OCI-LY7 (cell line): Measurements from ENCODE around the gene ZNF518B. TPM values are rescaled to one million over a fixed set of nuclear protein-coding genes. Genes with fewer than 3 reads are reported as not detected.

Source experiments
- BruUV-seq: library from RNA; stranded (reverse); fragments of 400-500 nt; replicated peaks from 2 replicates; lab custom pipeline; 2021; lab: Mats Ljungman, UMichigan
- CTCF ChIA-PET: fragments of 300-600 bp; sonication (Branson Sonifier 250); formaldehyde crosslinking; loops from one replicate; lab custom pipeline; 2022; ENCODE audit warnings: antibody characterized with exemption; ENCODE audit not compliant: unreplicated experiment; lab: Charles Lee
- POLR2A ChIA-PET: fragments of 300-600 bp; sonication (Branson Sonifier 250); formaldehyde crosslinking; loops from one replicate; lab custom pipeline; 2022; ENCODE audit warnings: antibody characterized with exemption; lab: Charles Lee
- DNase-seq: peaks from one replicate; pipeline ENCODE4 v3.0.0-alpha.2; 2015; ENCODE audit warnings: low spot score
- H2AFZ ChIP-seq: fragments of 200-600 bp; sonication (generic), shearing (Covaris generic); 2 replicates; pipeline ENCODE4 v1.6.1; 2014; ENCODE audit warnings: mild to moderate bottlenecking, antibody characterized with exemption, low read length, moderate library complexity
- H3K27ac ChIP-seq: fragments of 200-600 bp; sonication (generic); 2 replicates; pipeline ENCODE4 v1.5.1; 2014; ENCODE audit warnings: mixed run types, low read depth, mild to moderate bottlenecking, moderate library complexity, low read length, inconsistent platforms; ENCODE audit not compliant: poor library complexity, severe bottlenecking
- H3K36me3 ChIP-seq: fragments of 200-600 bp; sonication (generic); 2 replicates; pipeline ENCODE4 v1.6.1; 2014; ENCODE audit warnings: mild to moderate bottlenecking, antibody characterized with exemption, low read length, moderate library complexity, mixed read lengths; ENCODE audit not compliant: insufficient read depth
- H3K4me1 ChIP-seq: fragments of 200-600 bp; sonication (generic); 2 replicates; pipeline ENCODE4 v1.5.1; 2014; ENCODE audit warnings: mild to moderate bottlenecking, low read length; ENCODE audit not compliant: insufficient read depth, poor library complexity, severe bottlenecking
- H3K4me2 ChIP-seq: fragments of 200-600 bp; sonication (generic); 2 replicates; pipeline ENCODE4 v1.6.1; 2014; ENCODE audit warnings: mild to moderate bottlenecking, low read length
- H3K4me3 ChIP-seq: fragments of 200-600 bp; sonication (generic); 2 replicates; pipeline ENCODE4 v1.5.1; 2014; ENCODE audit warnings: mild to moderate bottlenecking, low read depth, low read length; ENCODE audit not compliant: poor library complexity, severe bottlenecking
- H3K79me2 ChIP-seq: fragments of 200-600 bp; sonication (generic); 2 replicates; pipeline ENCODE4 v1.6.1; 2016; ENCODE audit warnings: low read depth, mild to moderate bottlenecking, low read length, moderate library complexity, mixed read lengths; ENCODE audit not compliant: insufficient read depth
- H3K9me2 ChIP-seq: fragments of 200-600 bp; sonication (generic); 2 replicates; pipeline ENCODE4 v1.6.1; 2016; ENCODE audit warnings: mild to moderate bottlenecking, low read length, mixed read lengths; ENCODE audit not compliant: insufficient read depth
- H3K9me3 ChIP-seq: fragments of 200-600 bp; sonication (generic); 2 replicates; pipeline ENCODE4 v1.6.1; 2014; ENCODE audit warnings: mild to moderate bottlenecking, mixed run types, low read length, mixed read lengths
- H4K20me1 ChIP-seq: fragments of 200-600 bp; sonication (generic); 2 replicates; pipeline ENCODE4 v1.6.1; 2014; ENCODE audit warnings: mild to moderate bottlenecking, antibody characterized with exemption, low read length, moderate library complexity, mixed read lengths; ENCODE audit not compliant: insufficient read depth
- CTCF ChIP-seq: fragments of 200-600 bp; sonication (generic); conservative IDR thresholded peaks from 2 replicates; pipeline ENCODE4 v1.5.1; 2014; ENCODE audit warnings: mild to moderate bottlenecking, antibody characterized with exemption, low read length, moderate library complexity, mixed read lengths
- EZH2phosphoT487 ChIP-seq: fragments of 200-600 bp; sonication (generic); IDR thresholded peaks from 2 replicates; pipeline ENCODE4 v1.6.1; 2018; ENCODE audit warnings: low read depth, borderline replicate concordance, mild to moderate bottlenecking, mixed run types, antibody characterized with exemption, low read length, moderate library complexity, mixed read lengths
- intact Hi-C: fragments of 100-400 bp; cut with micrococcal nuclease; formaldehyde crosslinking; loops from one replicate; pipeline ENCODE4 v1.10.0; 2022; ENCODE audit not compliant: unreplicated experiment
- total RNA-seq, 2 experiments: library from RNA; depleted of rRNA in 1 of 2; stranded (reverse); fragments of >200 nt in 1 of 2; shearing (Covaris generic) in 1 of 2; gene quantifications; 2 replicates each; pipeline ENCODE4 v1.2.3, GENCODE V29; 2014 to 2022

Gene ZNF518B
- total RNA-seq, 2 experiments from 2014 or later: 19.1 to 30.2 TPM

- ChIA-PET CTCF (no interaction called here), POLR2A (interaction anchor here (0.6 kb wide), 1 partner anchor 171 kb away, joined by 3 read pairs; no protein-coding TSS in a partner anchor)
- Histone ChIP-seq H3K27ac (no peak overlapping the region), H3K9me2 (no peaks in the 10 kb centered on the region), H3K79me2 (peaks cover 10% of the 10 kb centered on the region), H3K9me3 (no peaks in the 10 kb centered on the region), H3K4me3 (no peak overlapping the region), H3K4me1 (peaks cover 25% of the 10 kb centered on the region), H2AFZ (no peak overlapping the region), H3K4me2 (no peak overlapping the region), H4K20me1 (peaks cover 11% of the 10 kb centered on the region), H3K36me3 (peaks cover 5% of the 10 kb centered on the region)
- no TSS peak for BruUV-seq
- TF ChIP-seq EZH2phosphoT487 (no peak), CTCF (no peak)
- intact Hi-C loops: no loop called here
- no peak for DNase-seq
Measured at GRCh38 chr4:10459305-10459704, 2.1 kb upstream of the ZNF518B start.

DNA sequence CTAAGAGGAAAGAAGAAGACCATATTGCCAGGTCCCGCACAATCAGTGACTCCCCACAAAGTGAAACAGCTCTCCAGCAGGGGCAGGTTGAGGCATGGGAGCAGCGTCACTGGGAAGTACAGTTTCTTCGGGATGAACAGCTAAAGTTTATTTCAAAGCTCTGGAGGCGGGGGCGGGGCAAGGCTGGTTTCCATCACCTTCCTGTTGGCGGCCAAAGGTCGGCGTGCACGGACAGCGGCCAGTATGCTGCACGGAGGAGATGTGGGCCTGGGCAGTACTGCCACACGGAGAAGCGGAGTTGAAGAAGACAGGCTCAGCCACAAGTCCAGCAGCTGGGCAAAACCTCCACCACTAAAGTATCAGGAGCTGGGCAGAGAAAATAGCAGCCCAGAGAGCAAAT is 951 bp upstream of the ZNF518B start:
- no peak for TF ChIP-seq EZH2phosphoT487
- no peak for TF ChIP-seq CTCF
- no peaks in the 10 kb centered on the region for H3K9me3 ChIP-seq
- no TSS peak for BruUV-seq
- H3K4me2 ChIP-seq: peak overlapping the region; percentile 81; the same call in 1 of the 2 replicates
- ChIA-PET POLR2A (no interaction called here), CTCF (no interaction called here)
- no peak overlapping the region for H3K27ac ChIP-seq
- peak overlapping the region; percentile 90; the same call in 1 of the 2 replicates for H2AFZ ChIP-seq
- H3K4me3 ChIP-seq: no peak overlapping the region
- H3K9me2 ChIP-seq: no peaks in the 10 kb centered on the region
- peaks cover 16% of the 10 kb centered on the region for H3K36me3 ChIP-seq
- peaks cover 11% of the 10 kb centered on the region for H4K20me1 ChIP-seq
- peaks cover 10% of the 10 kb centered on the region for H3K79me2 ChIP-seq
- H3K4me1 ChIP-seq: peaks cover 25% of the 10 kb centered on the region
- no peak for DNase-seq
- intact Hi-C loops: no loop called here

DNA sequence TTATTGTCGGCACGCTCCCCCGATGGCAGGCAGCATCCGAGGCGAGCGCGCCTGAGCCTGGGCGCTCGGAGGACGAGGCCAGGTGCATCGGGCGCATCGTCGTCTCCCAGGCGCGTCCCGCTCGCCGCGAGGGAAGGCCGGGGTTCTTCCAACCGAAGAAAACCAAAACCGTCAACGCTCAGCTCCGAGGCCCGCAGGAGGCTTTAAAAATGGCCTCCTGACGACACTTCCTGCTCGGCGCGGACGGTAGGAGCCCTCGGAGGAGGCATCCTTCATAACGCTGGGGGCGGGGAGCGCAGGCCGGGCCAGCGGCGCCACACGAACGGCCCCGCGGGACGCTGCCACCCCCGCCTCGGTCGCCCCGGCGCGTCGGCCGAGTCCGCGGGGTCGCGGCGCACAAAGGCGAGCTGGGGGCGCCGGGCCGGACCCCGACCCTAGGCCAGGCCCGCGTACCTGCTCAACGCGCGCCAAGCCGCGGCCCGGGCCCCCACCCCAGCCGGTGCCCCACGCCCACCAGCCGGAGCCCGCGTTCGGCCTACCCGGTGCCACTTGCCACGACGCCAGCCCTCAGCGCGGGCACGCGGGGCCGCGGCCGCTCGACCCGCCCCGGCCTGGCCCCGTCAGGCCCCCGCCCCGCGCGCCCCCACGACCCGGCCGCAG is 501 bp downstream of the ZNF518B start:
- H3K79me2 ChIP-seq: peaks cover 10% of the 10 kb centered on the region
- peak overlapping the region; percentile 90 for H2AFZ ChIP-seq
- intact Hi-C loops: loop anchor here (1.0 kb wide), 1 partner anchor 339 kb away; no protein-coding TSS in a partner anchor
- ChIA-PET CTCF (no interaction called here), POLR2A (no interaction called here)
- H4K20me1 ChIP-seq: peaks cover 11% of the 10 kb centered on the region
- H3K36me3 ChIP-seq: peaks cover 31% of the 10 kb centered on the region
- DNase-seq: peak; percentile 70
- BruUV-seq: no TSS peak
- no peaks in the 10 kb centered on the region for H3K9me3 ChIP-seq
- no peak overlapping the region for H3K27ac ChIP-seq
- H3K4me2 ChIP-seq: peak overlapping the region; percentile 81
- H3K4me1 ChIP-seq: peaks cover 25% of the 10 kb centered on the region
- peak overlapping the region; percentile 77 for H3K4me3 ChIP-seq
- TF ChIP-seq CTCF: no peak
- no peak for TF ChIP-seq EZH2phosphoT487
- H3K9me2 ChIP-seq: no peaks in the 10 kb centered on the region
